A172 (cell line): ENCODE data around the gene CCNY. TPM values are rescaled to one million over a fixed set of nuclear protein-coding genes. Genes with fewer than 3 reads are reported as not detected.
"Not testable (repeated sequence)": the region's sequence is repeated elsewhere in the genome, so short reads cannot be mapped to it uniquely, and the experiment has no call there.

Source experiments
- DNase-seq: peaks from one replicate; pipeline ENCODE4 v3.0.0-alpha.2; 2015; ENCODE audit warnings: low spot score
- total RNA-seq: library from RNA; depleted of rRNA; stranded (reverse); fragments of >200 nt; shearing (Covaris generic); gene quantifications from 2 replicates; pipeline ENCODE4 v1.2.3, GENCODE V29; 2014

The CCNY gene
- total RNA-seq, 1 experiment from 2014 or later = 49.9 TPM

DNA sequence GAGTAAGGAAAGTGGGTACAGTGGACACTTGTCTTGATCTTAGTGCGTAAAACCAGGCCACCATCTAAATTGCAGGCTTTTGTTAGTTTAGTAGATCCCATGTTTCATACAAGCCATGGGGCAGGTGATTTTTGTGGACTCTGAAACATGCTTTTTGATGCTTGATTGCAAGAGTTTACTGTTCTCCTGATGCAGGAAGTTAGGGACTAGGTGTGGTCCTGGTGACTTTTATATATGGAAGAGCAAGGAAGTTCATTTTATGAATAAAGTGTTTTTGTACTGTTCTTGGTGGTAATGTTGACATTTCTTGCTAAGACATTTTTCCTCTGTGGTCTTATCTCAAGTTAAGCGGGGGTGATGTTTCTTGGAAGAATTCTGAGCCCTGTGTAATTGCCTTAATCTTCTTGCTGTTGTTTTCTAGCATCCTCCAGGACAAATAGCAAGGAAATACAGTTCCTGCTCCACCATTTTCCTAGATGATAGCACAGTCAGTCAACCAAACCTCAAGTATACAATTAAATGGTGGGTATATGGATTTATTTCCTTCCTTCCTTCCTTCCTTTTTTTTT, 179.9 kb downstream of the CCNY start:
- no peak for DNase-seq

DNA sequence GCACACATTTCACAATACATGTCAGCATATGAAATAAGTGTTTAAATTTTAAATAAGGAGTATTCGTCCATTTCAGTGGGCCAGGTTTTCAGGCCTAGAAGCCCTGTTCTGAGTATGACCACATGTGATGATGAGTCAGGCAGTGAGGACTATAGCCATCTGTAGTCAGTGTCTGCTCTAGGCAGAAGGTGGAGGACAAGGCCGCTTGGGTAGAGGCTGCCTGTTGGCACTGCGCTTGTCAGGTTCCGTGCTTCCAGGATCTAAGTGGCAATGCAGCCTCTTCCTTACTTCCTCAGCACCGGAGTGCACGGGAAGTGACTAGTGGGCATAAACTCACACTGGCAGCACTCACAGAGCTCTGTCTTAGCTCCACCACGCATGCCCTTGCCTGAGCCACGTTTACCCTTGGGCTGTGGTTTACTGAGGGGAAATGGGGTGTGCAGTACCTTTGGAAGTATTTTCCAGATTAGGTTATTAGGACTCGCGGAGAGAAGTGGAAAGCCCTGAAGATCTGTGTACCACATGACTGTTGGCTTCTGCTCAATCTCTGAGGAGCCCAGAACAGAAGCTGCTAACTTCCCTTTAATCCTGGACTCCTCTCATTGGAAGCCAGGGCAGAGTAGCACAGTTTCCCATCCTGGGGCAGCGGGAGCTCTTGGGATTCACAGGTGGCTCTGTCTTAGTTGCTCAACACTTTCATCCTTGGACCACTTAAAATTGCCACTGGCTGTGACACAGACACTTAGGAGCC, 181.3 kb downstream of the CCNY start:
- no peak for DNase-seq

DNA sequence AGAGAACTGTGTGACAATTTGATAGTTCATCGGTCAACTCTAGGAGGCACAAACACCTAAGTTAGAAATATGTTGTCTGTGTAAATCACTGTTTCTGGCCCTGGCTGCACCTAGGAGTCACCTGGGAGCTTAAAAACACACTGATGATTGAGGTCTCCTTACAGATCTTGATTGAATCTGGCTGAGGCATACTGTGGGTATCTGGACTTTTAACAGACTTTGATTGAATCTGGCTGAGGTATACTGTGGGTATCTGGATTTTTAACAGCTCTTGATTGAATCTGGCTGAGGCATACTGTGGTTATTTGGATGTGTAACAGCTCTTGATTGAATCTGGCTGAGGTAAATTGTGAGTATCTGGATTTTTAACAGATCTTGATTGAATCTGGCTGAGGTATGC, 181.9 kb downstream of the CCNY start:
- not testable (repeated sequence) for DNase-seq

DNA sequence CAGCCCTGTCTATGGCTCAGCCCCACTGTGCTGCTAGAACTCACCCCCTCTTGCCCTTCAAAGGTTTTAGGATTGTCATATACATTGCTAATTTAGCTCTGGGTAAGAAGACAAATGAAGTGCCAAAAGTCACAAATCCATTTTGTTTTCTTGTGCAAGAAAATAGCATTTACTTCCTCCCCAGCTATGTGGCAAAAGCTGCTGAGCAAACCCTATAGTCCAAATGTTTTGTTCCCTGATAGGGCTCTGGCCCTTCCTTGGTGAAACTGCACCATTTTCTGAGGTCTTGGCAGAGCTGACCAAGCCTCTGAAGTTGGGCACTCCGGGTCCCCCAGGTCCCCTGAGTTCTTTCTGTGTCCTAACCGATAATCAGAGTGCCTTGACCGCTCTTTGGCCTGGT, 184.7 kb downstream of the CCNY start:
- no peak for DNase-seq

DNA sequence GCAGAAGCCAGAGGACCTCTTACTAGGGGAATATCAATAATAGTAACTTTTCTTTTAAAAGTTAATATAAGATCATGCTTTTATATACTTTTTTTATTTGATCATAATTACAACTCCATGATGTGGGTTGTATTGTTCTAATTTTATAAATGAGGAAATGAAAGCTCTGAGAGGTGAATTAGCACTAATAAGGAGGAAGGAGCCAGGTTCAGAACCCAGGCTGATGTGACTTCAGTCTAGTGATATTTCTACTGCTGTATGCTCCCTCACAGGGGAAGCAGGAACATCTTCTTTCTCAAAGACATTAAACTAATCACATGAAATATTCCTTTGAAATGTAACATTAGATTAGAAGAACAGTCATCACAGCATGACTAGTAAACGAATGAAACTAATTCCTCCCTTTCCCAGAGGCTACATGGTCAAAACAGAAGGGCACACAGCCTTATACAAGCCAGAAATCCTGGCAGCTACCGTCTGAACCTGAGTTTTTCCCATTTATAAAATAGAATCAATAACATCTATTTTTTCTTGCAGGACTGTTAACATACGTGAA, 187.4 kb downstream of the CCNY start:
- DNase-seq = no peak

DNA sequence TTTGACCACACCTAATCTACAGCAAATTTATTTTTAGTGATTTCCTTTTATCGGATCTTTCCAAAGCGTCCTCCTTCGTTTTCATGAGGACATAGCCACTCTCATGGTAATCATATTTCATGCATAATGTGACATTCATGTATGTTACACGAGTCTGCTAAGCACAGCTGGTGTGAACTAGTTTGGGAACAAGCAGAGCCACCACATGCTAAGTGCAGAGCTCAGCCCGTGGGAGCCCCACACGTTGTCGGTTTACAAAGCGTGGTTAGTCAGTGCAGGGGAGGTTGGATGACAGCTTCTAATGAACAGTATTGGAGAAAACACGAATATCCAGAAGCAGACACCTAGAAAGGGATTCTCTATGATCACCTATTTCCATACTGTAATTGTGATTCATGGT, 190.4 kb downstream of the CCNY start:
- no peak for DNase-seq

DNA sequence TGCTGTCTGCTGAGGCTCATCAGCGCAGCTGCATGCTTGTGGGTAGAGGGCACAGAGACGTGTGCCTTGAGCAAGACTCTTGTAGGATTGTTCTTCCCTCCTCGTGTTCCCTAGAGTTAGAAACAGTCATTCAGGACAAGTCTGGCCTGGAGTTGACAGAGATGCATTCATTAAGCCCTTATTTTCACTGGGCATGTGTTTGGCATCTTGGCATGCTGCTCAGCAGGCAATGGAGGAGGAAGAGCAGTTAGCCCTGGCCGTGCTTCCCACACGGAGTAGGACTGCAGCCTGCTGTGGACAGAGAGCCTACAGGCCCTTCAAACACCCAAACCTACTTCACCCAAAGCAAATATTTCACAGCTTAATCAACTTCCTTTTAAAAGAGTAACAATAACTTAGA, 195.8 kb downstream of the CCNY start:
- no peak for DNase-seq

DNA sequence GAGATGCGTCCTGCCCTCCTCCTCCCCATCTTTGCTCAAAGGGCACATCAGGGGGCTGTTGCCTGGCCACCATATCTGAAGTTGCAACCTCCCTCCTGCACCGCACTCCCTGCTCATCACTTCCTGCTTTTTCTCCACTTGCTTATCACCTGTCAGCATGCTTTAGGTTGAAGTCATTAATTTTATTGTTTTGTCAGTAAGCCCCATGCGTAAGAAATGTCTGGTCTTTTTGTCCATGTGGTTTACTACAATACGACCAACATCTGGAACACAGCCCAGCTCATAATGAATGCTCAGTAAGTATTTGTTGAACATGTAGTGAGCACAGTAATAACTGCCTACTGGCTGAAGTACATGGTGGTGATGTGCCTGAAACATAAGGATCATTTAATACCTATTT, 197.3 kb downstream of the CCNY start:
- DNase-seq = no peak

DNA sequence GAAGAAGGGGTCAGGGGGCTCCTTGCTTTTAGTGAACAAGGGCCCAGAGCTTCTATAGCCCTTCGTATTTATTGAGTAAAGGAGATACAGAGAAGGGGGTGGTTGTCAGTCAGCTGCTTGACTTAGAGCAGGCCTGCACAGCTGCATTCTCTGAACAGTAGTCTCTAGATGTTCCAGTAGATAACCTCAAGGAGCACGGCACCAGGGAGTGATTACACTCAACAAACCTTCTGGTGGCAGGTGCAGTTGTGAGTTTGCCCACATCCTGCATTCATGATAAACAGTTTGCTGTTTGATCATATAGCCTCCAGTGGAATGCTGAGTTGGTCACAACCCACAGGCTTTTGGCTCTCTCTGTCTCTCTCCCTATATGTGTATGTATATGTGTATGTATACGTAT, 198.8 kb downstream of the CCNY start:
- DNase-seq = no peak

DNA sequence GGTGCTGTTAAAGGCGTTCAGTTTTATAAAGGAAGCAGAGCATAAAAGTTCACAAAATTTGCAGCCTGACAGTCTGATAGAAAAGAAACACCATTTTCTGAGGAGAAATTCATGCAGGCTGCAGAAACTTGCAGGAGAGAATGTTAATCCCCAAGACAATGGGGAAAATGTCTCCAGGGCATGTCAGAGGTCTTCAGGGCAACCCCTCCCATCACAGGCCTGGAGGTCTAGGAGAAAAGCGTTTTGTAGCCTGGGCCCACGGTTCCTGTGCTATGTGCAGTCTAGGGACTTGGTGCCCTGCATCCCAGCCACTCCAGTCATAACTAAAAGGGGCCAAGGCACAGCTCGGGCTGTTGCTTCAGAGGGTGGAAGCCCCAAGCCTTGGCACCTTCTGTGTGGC, 200.5 kb downstream of the CCNY start:
- no peak for DNase-seq

DNA sequence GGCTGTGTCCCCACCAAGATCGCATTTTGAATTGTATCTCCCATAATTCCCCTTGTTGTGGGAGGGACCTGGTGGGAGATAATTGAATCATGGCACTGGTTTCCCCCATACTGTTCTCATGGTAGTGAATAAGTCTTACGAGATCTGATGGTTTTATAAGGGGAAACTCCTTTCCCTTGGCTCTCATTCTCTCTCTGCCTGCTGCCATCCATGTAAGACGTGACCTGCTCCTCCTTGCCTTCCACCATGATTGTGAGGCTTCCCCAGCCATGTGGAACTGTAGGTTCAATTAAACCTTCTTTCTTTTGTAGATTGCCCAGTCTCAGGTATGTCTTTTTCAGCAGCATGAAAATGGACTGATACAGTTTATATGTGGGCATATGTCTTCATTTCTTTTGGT, 201.6 kb downstream of the CCNY start:
- not testable (repeated sequence) for DNase-seq

DNA sequence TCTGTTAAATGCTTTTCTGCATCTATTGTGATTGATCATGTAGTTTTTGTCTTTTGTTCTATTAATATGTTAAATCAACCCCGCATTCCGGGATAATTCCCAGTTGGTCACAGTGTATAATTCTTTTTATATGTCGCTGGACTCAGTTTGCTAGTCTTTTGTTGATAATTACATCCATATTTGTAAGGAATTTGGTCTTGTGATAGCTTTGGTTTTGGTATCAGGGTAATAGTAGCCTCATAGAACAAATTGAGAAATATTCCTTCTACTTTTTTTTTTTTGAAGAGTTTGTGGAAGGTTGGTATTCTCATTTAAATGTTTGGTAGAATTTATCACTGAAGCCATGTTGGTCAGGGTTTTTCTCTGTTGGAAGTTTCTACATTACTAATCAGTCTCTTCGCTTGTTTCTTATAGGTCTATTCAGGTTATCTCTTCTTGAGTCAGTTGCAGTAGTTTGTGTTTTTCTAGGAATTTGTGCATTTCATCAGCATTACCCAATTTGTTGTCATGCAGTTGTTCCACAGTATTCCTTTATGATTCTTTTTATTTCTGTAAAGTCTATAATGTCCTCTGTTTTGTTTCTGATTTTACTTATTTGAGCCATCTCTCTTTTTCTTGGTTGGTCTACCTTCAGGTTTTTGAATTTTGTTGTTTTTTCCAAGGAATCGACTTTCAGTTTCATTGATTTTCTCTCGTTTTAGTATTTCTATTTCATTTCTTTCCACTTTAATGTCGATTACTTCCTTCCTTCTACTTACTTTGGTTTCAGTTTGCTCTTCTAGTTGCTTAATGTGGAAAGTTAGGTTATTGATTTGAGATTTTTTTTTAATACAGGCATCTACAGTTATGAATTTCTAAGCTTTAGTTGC, 204.2 kb downstream of the CCNY start:
- no peak for DNase-seq

DNA sequence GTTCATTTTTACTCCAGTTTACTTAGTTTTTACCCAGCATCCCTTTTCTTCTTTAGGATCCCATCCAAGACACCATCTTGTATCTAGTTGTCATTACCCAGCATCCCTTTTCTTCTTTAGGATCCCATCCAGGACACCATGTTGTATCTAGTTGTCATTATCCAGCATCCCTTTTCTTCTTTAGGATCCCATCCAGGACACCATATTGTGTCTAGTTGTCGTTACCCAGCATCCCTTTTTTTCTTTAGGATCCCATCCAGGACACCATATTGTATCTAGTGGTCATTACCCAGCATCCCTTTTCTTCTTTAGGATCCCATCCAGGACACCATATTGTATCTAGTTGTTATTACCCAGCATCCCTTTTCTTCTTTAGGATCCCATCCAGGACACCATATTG, 205.4 kb downstream of the CCNY start:
- no peak for DNase-seq

DNA sequence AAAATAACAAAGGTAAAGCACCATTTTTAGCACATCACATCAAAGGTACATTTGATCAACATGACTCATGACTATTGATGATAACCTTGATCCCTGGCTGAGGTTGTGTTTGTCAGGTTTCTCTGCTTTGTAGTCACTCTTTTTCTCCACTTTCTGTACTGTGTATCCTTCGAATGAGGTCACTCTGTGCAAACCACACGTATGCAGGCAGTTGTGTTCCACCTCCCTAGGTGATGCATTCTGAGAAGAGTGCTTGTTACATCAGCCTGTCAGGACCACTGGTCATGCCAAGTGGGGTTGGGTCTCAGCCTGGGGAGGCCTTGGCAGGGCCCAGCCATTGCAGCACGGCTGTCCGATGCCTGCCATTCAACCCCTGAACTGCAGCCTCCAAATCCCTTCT, 206.0 kb downstream of the CCNY start:
- DNase-seq = no peak

DNA sequence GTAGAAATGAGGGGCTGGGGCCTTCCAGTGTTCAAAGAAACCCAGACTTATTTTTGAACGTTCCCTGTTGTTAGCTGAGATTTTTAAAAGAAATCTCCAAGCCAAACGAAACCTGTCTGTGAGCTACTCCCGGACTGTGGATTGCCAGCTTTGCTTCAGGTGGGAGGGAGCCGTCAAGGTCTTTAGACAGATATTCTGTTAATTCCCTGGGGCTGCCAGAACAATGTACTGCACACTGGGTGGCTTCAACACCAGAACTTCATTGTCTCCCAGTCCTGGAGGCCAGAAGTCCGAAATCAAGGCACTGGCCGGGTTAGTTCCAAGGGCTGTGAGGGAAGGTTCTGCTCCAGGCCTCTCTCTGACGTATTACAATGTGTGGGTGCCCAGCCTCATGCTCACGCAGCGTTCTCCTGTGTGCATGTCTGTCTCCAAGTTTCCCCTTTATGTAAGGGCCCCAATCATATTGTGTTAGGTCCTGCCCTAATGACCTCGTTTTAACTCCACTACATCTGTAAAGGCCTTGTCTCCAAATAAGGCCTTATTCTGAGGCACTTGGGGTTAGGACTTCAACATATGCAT, 208.9 kb downstream of the CCNY start:
- no peak for DNase-seq

DNA sequence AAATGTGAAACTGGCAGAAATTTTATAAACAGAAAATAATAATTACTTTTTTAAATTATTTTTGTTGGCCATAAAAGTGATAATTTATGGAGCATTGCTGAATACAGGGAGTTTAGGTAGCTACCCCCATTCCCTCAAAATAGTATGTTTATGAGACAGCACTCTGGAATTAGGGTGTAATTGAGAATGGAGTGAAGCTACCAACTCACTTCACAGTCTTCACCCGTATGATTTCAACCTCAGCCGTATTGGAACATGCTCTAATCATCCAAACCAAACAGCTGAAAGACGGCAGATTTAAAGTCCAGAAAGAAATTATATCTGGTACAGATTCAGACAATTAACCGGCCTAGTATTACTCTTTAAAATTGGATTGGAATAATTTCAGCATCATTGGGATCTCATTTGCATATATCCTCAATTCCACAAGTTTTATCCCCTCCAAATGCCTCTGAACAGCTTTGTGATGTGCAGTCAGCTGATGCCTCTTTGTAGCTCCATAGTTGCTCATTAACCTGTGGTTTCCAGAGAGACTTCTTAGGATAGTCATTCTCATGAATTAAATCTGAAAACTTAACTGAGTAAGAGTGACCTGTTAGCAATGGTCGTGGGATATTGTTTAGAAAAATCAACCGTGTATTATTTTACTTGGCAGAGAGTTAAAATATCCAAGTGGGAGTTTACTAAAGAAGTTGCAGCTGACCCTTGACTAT, 209.7 kb downstream of the CCNY start:
- peak; percentile 16 for DNase-seq

DNA sequence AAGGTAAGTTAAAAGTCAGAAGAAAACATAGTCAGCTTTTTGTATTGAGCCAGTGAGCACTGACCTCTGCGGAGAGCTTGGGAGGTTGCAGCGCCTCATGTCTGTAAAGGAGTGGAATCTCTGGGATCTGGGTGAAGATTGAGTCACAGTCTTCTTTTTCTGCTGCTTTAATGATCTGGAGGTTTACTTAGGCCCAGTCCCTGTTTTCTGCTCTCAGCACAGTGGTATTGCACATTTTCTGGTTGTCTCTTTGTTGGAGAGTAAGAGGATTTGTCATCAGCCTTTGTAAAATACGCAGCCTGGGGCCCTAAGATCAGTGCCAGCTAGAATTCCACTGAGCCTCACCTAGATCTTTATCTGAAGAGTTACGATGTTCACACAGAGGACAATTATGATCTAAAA, 210.5 kb downstream of the CCNY start:
- peak; percentile 68 for DNase-seq

DNA sequence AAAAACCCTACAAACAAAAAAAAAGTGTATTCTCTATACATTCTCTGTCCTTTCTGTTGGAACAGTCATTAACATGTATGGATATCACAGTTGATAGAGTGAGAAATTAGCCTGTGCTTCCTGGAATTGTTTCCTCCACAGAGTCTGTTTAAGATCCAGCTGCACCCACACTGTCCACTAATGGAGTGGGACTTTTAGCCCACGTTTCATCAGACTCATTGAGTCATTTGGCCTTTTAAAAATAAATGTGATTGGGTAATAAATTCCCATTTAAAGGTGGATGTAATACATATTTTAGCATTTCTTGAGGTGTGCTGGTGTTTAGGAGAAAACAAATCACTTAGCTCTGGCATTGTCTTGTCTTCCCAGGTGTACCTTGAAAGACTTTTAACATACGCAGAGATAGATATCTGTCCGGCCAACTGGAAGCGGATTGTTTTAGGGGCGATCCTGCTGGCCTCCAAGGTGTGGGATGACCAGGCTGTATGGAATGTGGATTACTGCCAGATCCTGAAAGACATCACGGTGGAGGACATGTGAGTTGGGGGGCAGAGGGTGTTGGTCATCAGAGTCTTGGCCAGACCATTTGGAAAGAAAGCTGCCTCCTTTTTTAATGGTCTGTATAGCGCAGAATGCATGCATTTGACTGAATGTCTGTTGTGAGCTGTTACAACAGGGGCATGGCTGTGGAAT, 216.5 kb downstream of the CCNY start:
- peak; percentile 41 for DNase-seq

DNA sequence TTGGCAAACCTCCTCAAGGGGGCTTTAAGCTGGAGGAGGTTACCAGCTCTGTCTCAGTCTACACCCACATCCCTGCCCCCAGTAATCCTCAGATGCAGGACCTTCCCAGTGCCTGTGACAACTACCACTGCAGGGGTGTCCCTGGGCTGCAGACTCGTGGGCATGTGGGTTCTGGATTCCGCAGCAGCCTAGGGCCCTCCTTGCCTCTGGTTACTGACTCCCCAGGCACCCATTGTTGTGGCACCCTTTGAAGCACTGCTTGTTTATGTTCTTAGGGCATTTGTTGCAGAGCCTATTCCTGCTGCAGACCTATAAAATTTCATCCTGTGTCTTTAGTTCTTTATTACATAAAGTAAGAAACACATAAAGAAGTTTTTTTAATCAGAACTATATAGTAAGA, 217.7 kb downstream of the CCNY start:
- no peak for DNase-seq

DNA sequence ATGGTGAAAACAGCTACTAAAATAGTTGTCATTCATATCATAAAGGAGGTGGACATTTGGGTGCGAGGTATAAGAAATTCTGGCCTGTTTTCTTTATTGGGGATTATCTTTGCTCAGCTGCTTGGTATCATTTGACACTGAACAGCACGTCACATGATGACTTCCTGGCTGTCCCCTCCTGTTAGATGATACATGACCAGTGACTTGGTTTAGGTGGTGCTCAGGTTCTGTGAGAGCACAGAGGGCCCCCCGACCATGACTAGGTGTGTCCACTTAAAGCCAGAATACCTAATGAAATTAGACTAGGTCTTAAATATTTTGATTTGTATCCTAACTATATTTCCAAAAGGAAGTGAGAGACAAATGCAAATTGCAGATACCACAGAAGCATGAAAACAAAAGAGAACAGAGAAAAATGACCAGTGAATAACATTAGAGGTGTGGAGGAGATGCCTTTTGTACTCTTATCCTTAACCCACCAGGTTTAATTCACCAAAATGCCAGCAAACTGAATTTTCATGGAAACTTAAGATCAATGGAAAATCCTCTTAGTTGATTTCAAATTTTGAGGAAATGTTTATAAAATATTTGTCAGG, 218.2 kb downstream of the CCNY start:
- DNase-seq = no peak
